ENCODE results near the gene CD47. TPM values are rescaled to one million over a fixed set of nuclear protein-coding genes. Genes with fewer than 3 reads are reported as not detected.

CD47 gene
- 39.6 and 54.5 TPM in 2 replicates for total RNA-seq

GRCh38 chr3:108090701-108091497 lies at the start of gene CD47:
TSS of gene CD47 (minus strand) at chr3:108091031. CDS start at chr3:108090908, 123 bp downstream.
- Histone ChIP-seq H3K27me3 (ENCODE audit: control insufficient read depth, insufficient read depth, low read length) (no peaks in the 10 kb centered on the region), H3K4me3 (ENCODE audit: low read depth, low read length) (peak within 1 kb of the TSS; percentile 92), H3K36me3 (ENCODE audit: control insufficient read depth, insufficient read depth, low read length) (no peaks in the 10 kb centered on the region)
- peak; percentile 47 for DNase-seq (ENCODE audit: low read depth)
- TF ChIP-seq CTCF (IDR thresholded peaks at IDR 0.05; ENCODE audit: insufficient read depth, low read length, poor library complexity, severe bottlenecking) = no peak

- Histone ChIP-seq H3K4me3 (ENCODE audit: low read depth, low read length) (no peak overlapping the region), H3K27me3 (ENCODE audit: control insufficient read depth, insufficient read depth, low read length) (no peaks in the 10 kb centered on the region), H3K36me3 (ENCODE audit: control insufficient read depth, insufficient read depth, low read length) (no peaks in the 10 kb centered on the region)
- DNase-seq (ENCODE audit: low read depth) = no peak
- TF ChIP-seq CTCF (IDR thresholded peaks at IDR 0.05; ENCODE audit: insufficient read depth, low read length, poor library complexity, severe bottlenecking) = no peak
Measured at GRCh38 chr3:108137460-108137814, 46.6 kb upstream of the CD47 start.

GRCh38 chr3:108136561-108137459 lies 46.0 kb upstream of the CD47 start:
- no peak for DNase-seq (ENCODE audit: low read depth)
- Histone ChIP-seq H3K36me3 (ENCODE audit: control insufficient read depth, insufficient read depth, low read length) (no peaks in the 10 kb centered on the region), H3K4me3 (ENCODE audit: low read depth, low read length) (no peak overlapping the region), H3K27me3 (ENCODE audit: control insufficient read depth, insufficient read depth, low read length) (no peaks in the 10 kb centered on the region)
- TF ChIP-seq CTCF (IDR thresholded peaks at IDR 0.05; ENCODE audit: insufficient read depth, low read length, poor library complexity, severe bottlenecking) = no peak

- H3K4me3 ChIP-seq (ENCODE audit: low read depth, low read length) = no peak overlapping the region
- TF ChIP-seq CTCF (IDR thresholded peaks at IDR 0.05; ENCODE audit: insufficient read depth, low read length, poor library complexity, severe bottlenecking) = no peak
- no peaks in the 10 kb centered on the region for H3K36me3 ChIP-seq (ENCODE audit: control insufficient read depth, insufficient read depth, low read length)
- DNase-seq (ENCODE audit: low read depth) = no peak
- H3K27me3 ChIP-seq (ENCODE audit: control insufficient read depth, insufficient read depth, low read length) = no peaks in the 10 kb centered on the region
Measured at GRCh38 chr3:108134555-108134880, 43.7 kb upstream of the CD47 start.

GRCh38 chr3:108133858-108134554 lies 43.2 kb upstream of the CD47 start:
- Histone ChIP-seq H3K36me3 (ENCODE audit: control insufficient read depth, insufficient read depth, low read length) (no peaks in the 10 kb centered on the region), H3K4me3 (ENCODE audit: low read depth, low read length) (no peak overlapping the region), H3K27me3 (ENCODE audit: control insufficient read depth, insufficient read depth, low read length) (no peaks in the 10 kb centered on the region)
- no peak for TF ChIP-seq CTCF (IDR thresholded peaks at IDR 0.05; ENCODE audit: insufficient read depth, low read length, poor library complexity, severe bottlenecking)
- DNase-seq (ENCODE audit: low read depth) = no peak

Measured in kidney epithelial cell (primary cell).